ENCODE data around the gene CASQ1.

GRCh38 chr1:160206036-160206389 is 15.6 kb downstream of the CASQ1 start:
- TF ChIP-seq CTCF (IDR thresholded peaks at IDR 0.05; ENCODE audit: low read depth, low read length), result no peak
- no peak for TF ChIP-seq POLR2A (IDR thresholded peaks at IDR 0.05; ENCODE audit: extremely low read depth, insufficient read length)
